Left ventricle myocardium inferior (tissue), 1 donor: Measurements from ENCODE around the gene PABPC3. TPM values are rescaled to one million over a fixed set of nuclear protein-coding genes. Genes with fewer than 3 reads are reported as not detected.

ENCODE experiments used
- DNase-seq: peaks from one replicate; pipeline ENCODE4 v3.0.0-alpha.2; 2020
- H3K27ac ChIP-seq: fragments of 200-600 bp; replicated peaks from 2 replicates; pipeline ENCODE4 v1.8.0; 2021
- H3K27me3 ChIP-seq: fragments of 200-600 bp; 2 replicates; pipeline ENCODE4 v1.8.0; 2021; ENCODE audit warnings: low read depth
- H3K36me3 ChIP-seq: fragments of 200-600 bp; 2 replicates; pipeline ENCODE4 v1.8.0; 2021
- H3K4me1 ChIP-seq: fragments of 200-600 bp; 2 replicates; pipeline ENCODE4 v1.8.0; 2021
- H3K4me3 ChIP-seq: fragments of 200-600 bp; 2 replicates; pipeline ENCODE4 v1.8.0; 2021; ENCODE audit warnings: mild to moderate bottlenecking, moderate library complexity
- H3K9me3 ChIP-seq: fragments of 200-600 bp; replicated peaks from 2 replicates; pipeline ENCODE4 v1.8.0; 2021
- intact Hi-C: fragments of 100-400 bp; cut with micrococcal nuclease; formaldehyde crosslinking; loops from one replicate; pipeline ENCODE4 v1.11.0; 2022
- total RNA-seq: library from RNA; stranded (reverse); fragmentation: NEBNext Ultra II Directional; extraction: Animal tissue kit (Norgen Biotek cat#: 25700); gene quantifications from one replicate; pipeline ENCODE4 v1.2.1, GENCODE V29; 2021
- TF ChIP-seq, protein P1 (sequence below): fragments of 200-600 bp; IDR thresholded peaks from 2 replicates; pipeline ENCODE4 v1.8.0; 2021; ENCODE audit warnings: antibody characterized with exemption, mild to moderate bottlenecking, borderline replicate concordance
- donor health status: DM: no; HTN: yes; CAD: no; lungs with severe emphysema.

Gene PABPC3
- total RNA-seq, 1 donor from 2014 or later = 0.05 TPM

DNA sequence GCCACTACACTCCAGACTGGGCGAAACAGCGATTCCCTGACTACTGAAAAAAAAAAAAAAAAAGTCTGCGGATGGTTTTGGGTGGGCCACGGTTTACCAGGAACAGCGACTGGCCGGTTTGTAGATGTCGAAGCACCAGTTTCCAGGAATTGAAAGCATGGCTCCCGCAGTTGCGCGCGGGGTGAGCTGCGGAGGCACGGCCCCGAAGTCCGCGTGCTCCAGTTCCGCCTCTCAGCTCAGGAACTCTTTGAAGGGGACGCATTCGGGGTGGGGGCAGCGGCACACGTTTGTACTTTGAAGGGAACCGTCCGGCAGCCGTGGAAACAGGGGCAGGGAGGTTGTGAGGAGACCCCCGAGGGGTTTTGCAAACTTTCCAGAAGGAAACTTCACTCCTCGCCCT lies 27.1 kb upstream of the PABPC3 start:
- intact Hi-C loops = no loop called here
- TF ChIP-seq, protein P1, sequence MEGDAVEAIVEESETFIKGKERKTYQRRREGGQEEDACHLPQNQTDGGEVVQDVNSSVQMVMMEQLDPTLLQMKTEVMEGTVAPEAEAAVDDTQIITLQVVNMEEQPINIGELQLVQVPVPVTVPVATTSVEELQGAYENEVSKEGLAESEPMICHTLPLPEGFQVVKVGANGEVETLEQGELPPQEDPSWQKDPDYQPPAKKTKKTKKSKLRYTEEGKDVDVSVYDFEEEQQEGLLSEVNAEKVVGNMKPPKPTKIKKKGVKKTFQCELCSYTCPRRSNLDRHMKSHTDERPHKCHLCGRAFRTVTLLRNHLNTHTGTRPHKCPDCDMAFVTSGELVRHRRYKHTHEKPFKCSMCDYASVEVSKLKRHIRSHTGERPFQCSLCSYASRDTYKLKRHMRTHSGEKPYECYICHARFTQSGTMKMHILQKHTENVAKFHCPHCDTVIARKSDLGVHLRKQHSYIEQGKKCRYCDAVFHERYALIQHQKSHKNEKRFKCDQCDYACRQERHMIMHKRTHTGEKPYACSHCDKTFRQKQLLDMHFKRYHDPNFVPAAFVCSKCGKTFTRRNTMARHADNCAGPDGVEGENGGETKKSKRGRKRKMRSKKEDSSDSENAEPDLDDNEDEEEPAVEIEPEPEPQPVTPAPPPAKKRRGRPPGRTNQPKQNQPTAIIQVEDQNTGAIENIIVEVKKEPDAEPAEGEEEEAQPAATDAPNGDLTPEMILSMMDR = no peak
- Histone ChIP-seq H3K27me3 (peaks cover 66% of the 10 kb centered on the region), H3K27ac (no peak overlapping the region), H3K36me3 (no peaks in the 10 kb centered on the region), H3K4me3 (no peak overlapping the region), H3K4me1 (no peaks in the 10 kb centered on the region), H3K9me3 (no peaks in the 10 kb centered on the region)
- DNase-seq = no peak

DNA sequence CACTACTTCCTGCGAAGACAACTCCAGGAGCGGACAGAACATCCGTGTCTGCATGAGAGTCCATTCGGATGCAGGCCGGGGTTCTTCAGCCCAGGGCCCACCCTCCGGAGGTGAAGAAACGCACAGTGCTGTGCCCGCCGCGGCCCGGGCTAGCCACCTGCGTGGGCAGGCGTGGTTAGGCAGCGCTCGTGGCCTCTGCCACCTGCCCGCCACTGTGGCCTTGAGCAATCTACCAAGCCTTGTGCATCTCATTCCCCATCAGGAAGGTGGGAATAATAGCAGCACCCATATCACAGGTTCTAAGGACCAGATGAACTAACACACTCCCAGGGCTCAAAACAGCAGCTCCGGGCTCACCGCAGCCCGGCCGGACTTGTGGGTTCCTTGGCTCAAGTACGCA lies 26.7 kb upstream of the PABPC3 start:
- no peaks in the 10 kb centered on the region for H3K36me3 ChIP-seq
- TF ChIP-seq, protein P1 = no peak
- H3K4me1 ChIP-seq = no peaks in the 10 kb centered on the region
- peaks cover 64% of the 10 kb centered on the region for H3K27me3 ChIP-seq
- intact Hi-C loops = no loop called here
- no peak overlapping the region for H3K4me3 ChIP-seq
- no peak for DNase-seq
- no peak overlapping the region for H3K27ac ChIP-seq
- no peaks in the 10 kb centered on the region for H3K9me3 ChIP-seq

DNA sequence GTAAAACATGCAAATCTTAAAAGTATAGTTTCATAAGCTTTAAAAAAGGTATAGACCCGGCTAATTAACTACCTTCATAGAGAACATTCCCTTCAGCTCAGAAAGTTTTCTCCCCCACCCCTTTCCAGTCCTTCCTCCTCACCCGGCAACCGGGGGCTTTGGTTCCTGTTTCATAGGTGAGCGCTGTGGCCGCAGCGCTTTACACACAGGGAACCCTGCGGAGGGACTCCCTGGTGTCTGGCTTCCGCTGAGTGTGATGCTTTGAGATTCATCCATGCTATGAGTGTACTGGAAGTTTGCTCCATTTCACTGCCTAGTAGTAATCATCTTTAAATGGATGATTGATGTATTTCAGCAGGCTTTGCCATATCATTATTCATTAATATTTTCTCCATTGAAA lies 26.0 kb upstream of the PABPC3 start:
- peaks cover 71% of the 10 kb centered on the region for H3K27me3 ChIP-seq
- no peaks in the 10 kb centered on the region for H3K9me3 ChIP-seq
- no peaks in the 10 kb centered on the region for H3K4me1 ChIP-seq
- no peaks in the 10 kb centered on the region for H3K36me3 ChIP-seq
- intact Hi-C loops = no loop called here
- H3K4me3 ChIP-seq = no peak overlapping the region
- TF ChIP-seq, protein P1 = no peak
- H3K27ac ChIP-seq = no peak overlapping the region
- DNase-seq = no peak

DNA sequence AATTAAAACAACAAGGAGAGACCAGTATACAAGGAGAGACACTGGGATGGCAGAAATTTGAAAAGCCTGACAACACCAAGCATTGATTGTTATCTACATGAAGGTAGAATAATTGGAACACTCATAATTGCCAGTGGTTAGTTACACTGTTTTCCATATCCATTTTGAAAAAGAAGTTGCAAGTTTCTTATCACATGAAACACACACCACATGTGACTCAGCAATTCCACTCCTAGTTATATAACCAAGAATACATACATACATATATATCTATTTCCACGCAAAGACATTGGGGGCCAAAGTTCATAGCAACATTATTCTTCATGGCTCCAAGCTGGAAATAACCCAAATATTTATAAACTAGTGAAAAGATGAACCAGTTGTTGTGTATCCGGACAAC lies 15.2 kb upstream of the PABPC3 start:
- H3K9me3 ChIP-seq = no peaks in the 10 kb centered on the region
- intact Hi-C loops = no loop called here
- H3K36me3 ChIP-seq = no peaks in the 10 kb centered on the region
- no peak for DNase-seq
- H3K4me3 ChIP-seq = no peak overlapping the region
- TF ChIP-seq, protein P1 = no peak
- no peaks in the 10 kb centered on the region for H3K4me1 ChIP-seq
- H3K27ac ChIP-seq = no peak overlapping the region
- no peaks in the 10 kb centered on the region for H3K27me3 ChIP-seq

DNA sequence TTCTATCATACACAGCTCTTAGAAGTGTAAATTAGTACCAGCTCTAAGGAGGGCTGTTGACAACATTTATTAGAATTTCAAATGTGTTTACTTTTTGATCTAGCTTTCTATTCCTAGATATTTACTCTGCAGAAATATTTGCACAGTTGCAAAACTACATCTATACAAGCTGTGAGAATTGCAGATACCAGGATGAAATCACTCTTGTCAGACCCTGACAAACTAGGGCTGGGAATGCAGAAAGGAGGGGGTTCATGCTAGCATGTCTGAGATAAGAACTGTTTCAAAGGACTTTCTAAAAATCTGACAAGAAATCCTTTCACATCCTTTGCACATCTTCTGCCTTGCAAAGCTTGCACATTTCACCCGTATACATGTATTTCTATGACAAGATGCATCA lies 11.8 kb upstream of the PABPC3 start:
- H3K27ac ChIP-seq = no peak overlapping the region
- intact Hi-C loops = no loop called here
- H3K4me1 ChIP-seq = no peaks in the 10 kb centered on the region
- no peaks in the 10 kb centered on the region for H3K36me3 ChIP-seq
- H3K27me3 ChIP-seq = peaks cover 6% of the 10 kb centered on the region
- DNase-seq = no peak
- TF ChIP-seq, protein P1 = no peak
- H3K9me3 ChIP-seq = no peaks in the 10 kb centered on the region
- no peak overlapping the region for H3K4me3 ChIP-seq
